Measurements from ENCODE around the gene MCF2L. TPM values are rescaled to one million over a fixed set of nuclear protein-coding genes. Genes with fewer than 3 reads are reported as not detected.

MCF2L gene
- total and polyA plus RNA-seq, 10 of the 15 experiments (the other 5 are each of a cell fraction or from before 2014, with no cell fraction given), result 0.06 to 1.1 (median 0.21) TPM; not detected in 2

DNA sequence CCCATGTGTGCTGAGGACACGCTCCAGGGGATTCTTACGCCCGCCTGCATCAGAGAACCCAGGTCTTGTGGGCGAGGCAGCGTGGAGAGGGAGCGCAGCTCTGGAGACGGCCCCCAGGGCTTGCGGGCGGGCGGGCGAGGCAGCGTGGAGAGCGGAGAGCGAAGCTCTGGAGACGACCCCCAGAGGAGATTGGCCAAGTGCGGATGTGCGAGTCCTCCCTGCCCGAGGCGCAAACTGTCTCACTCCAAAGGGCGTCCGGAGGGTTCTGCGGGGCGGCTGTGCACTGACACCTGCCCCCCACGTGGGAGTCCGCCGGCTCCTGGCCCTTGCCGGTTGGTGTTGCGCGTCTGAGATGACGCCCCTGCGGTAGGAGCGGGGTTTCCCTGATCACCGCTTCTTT is 39.8 kb downstream of the MCF2L start (continued):
- TF ChIP-seq, protein P1, sequence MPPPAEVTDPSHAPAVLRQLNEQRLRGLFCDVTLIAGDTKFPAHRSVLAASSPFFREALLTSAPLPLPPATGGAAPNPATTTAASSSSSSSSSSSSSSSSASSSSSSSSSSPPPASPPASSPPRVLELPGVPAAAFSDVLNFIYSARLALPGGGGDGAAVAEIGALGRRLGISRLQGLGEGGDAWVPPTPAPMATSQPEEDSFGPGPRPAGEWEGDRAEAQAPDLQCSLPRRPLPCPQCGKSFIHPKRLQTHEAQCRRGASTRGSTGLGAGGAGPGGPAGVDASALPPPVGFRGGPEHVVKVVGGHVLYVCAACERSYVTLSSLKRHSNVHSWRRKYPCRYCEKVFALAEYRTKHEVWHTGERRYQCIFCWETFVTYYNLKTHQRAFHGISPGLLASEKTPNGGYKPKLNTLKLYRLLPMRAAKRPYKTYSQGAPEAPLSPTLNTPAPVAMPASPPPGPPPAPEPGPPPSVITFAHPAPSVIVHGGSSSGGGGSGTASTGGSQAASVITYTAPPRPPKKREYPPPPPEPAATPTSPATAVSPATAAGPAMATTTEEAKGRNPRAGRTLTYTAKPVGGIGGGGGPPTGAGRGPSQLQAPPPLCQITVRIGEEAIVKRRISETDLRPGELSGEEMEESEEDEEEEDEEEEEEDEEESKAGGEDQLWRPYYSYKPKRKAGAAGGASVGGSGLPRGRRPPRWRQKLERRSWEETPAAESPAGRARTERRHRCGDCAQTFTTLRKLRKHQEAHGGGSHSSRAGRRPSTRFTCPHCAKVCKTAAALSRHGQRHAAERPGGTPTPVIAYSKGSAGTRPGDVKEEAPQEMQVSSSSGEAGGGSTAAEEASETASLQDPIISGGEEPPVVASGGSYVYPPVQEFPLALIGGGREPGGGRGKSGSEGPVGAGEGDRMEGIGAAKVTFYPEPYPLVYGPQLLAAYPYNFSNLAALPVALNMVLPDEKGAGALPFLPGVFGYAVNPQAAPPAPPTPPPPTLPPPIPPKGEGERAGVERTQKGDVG (CRISPR knock-in tag; IDR thresholded peaks at IDR 0.05), result no peak
- TF ChIP-seq KLF5 (IDR thresholded peaks at IDR 0.05; ENCODE audit: partially characterized antibody) (no peak), MTA2 (IDR thresholded peaks at IDR 0.05; ENCODE audit: low read depth) (no peak), NR2C2 (IDR thresholded peaks at IDR 0.05; ENCODE audit: borderline replicate concordance, control insufficient read depth, insufficient read length, low read depth) (no peak), EP300 (IDR thresholded peaks at IDR 0.05; ENCODE audit: borderline replicate concordance in 1 of 2, control insufficient read depth in 1 of 2, low read depth in 2 of 2, low read length in 2 of 2) (no peak), LARP7 (IDR thresholded peaks at IDR 0.05) (no peak)

DNA sequence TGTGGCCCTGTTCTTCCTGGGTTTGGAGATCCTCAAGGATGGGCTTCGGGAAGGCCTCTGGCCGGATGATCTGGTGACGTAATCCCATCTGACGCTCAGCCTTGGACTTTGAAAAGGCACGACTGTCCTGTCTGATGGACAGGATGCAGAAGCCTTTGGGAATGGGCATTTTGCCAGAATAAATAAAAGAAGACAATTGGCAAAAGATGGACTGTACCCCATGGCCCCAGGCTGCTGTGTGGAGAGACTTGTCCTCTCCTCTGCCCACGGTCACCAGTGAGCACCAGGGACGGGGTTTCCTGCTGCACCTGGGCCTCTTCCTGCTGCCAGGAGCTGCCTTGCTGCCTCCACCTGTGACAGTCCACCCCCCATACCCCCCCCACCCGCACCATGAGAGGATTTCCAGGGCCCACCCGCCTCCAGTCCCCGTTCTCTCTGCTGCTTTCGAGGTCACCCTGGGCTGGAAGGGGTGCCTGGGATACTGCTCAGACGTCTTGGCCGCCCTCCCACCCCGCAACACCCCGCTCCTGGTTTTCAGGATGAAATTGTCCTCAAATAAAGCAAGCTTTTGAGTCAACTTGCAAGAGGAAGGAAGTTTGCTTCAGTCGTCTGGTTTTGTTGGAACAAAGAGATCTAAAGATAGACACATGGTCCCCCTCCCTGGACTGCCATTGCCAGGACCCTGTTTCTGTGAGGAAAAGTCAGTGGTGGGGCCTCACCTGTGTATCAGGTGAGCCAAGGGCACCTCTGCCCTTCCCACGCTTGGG is 40.9 kb downstream of the MCF2L start:
- H3K4me2 ChIP-seq (ENCODE audit: control insufficient read depth, insufficient read depth), result no peak overlapping the region
- in situ Hi-C loops (cut with MboI) (no loop called here), intact Hi-C loops (cut with micrococcal nuclease; ENCODE audit: unreplicated experiment) (no loop called here)
- H3K36me3 ChIP-seq (ENCODE audit: control insufficient read depth in 2 of 2, insufficient read depth in 2 of 2, low read length in 1 of 2), result no peaks in the 10 kb centered on the region
- ATAC-seq (no peak), DNase-seq (ENCODE audit: low read depth, low spot score) (no peak), FAIRE-seq (no peak)
- no TSS peak for BruUV-seq (replicated peaks)
- WGBS (ENCODE audit: insufficient coverage, insufficient replicate concordance, low lambda C conversion rate, missing lambda C conversion rate), result 33% methylated on average over 14 of the region's 17 CpGs
- H3K9ac ChIP-seq (ENCODE audit: control insufficient read depth, insufficient read depth, low read length), result no peak overlapping the region
- no peaks in the 10 kb centered on the region for H3K27me3 ChIP-seq (replicated peaks in 1 of 2; ENCODE audit: control insufficient read depth in 2 of 2, insufficient read depth in 2 of 2, low read length in 1 of 2)
- H4K20me1 ChIP-seq (ENCODE audit: control insufficient read depth, insufficient read depth), result no peaks in the 10 kb centered on the region
- ChIA-PET CTCF (no interaction called here), SMC1A (ENCODE audit: uncharacterized antibody, unreplicated experiment) (no interaction called here), RAD21 (ENCODE audit: unreplicated experiment) (no interaction called here), POLR2A (no interaction called here)
- no peaks in the 10 kb centered on the region; the same call in 2 of the 3 replicates for H3K9me3 ChIP-seq (replicated peaks; ENCODE audit: control insufficient read depth, insufficient read depth, low read length)
- TF ChIP-seq NR2C2 (IDR thresholded peaks at IDR 0.05; ENCODE audit: borderline replicate concordance, control insufficient read depth, insufficient read length, low read depth) (no peak), JUNB (IDR thresholded peaks at IDR 0.05) (no peak), RB1 (IDR thresholded peaks at IDR 0.05; ENCODE audit: borderline replicate concordance) (no peak), POLR2A (IDR thresholded peaks at IDR 0.05; ENCODE audit: low read depth, low read length) (no peak), NFYB (IDR thresholded peaks at IDR 0.05; ENCODE audit: insufficient read depth, low read depth, low read length) (no peak), EED (IDR thresholded peaks at IDR 0.05; ENCODE audit: low read depth) (no peak)
- TF ChIP-seq, protein P2, sequence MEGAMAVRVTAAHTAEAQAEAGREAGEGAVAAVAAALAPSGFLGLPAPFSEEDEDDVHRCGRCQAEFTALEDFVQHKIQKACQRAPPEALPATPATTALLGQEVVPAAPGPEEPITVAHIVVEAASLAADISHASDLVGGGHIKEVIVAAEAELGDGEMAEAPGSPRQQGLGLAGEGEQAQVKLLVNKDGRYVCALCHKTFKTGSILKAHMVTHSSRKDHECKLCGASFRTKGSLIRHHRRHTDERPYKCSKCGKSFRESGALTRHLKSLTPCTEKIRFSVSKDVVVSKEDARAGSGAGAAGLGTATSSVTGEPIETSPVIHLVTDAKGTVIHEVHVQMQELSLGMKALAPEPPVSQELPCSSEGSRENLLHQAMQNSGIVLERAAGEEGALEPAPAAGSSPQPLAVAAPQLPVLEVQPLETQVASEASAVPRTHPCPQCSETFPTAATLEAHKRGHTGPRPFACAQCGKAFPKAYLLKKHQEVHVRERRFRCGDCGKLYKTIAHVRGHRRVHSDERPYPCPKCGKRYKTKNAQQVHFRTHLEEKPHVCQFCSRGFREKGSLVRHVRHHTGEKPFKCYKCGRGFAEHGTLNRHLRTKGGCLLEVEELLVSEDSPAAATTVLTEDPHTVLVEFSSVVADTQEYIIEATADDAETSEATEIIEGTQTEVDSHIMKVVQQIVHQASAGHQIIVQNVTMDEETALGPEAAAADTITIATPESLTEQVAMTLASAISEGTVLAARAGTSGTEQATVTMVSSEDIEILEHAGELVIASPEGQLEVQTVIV (IDR thresholded peaks at IDR 0.05; ENCODE audit: borderline replicate concordance, partially characterized antibody), result no peak
- H3K4me1 ChIP-seq (ENCODE audit: control insufficient read depth, insufficient read depth, low read length), result no peaks in the 10 kb centered on the region
- no peak overlapping the region for H3K4me3 ChIP-seq
- H3K79me2 ChIP-seq (ENCODE audit: control insufficient read depth, insufficient read depth, low read length), result no peaks in the 10 kb centered on the region
- no peak overlapping the region for H2AFZ ChIP-seq (ENCODE audit: control insufficient read depth, low read depth, low read length)
- H3K27ac ChIP-seq (ENCODE audit: control insufficient read depth, insufficient read depth), result no peak overlapping the region
